CD14-positive monocyte (primary cell): ENCODE data around the gene NACC1. TPM values are rescaled to one million over a fixed set of nuclear protein-coding genes. Genes with fewer than 3 reads are reported as not detected.

Experiments
- DNase-seq, 3 donors: peaks; one replicate each; pipeline ENCODE4 v3.0.0-alpha.2; 2011 to 2022
- H2AFZ ChIP-seq: 2 replicates; pipeline ENCODE4 v1.6.0; 2012; ENCODE audit warnings: mild to moderate bottlenecking, low read depth, low read length, inconsistent platforms; ENCODE audit not compliant: insufficient read depth, poor library complexity, severe bottlenecking
- H3K27ac ChIP-seq, 2 donors: 1 replicate in 1 of 2; 2 replicates in 1 of 2; pipeline ENCODE4 v1.5.1; 2012 to 2013; ENCODE audit warnings: low read length in 2 of 2, control low read depth in 1 of 2, inconsistent platforms in 1 of 2, low read depth in 1 of 2, mild to moderate bottlenecking in 1 of 2
- H3K27me3 ChIP-seq, 2 donors: one replicate each; pipeline versions ENCODE4 v1.6.0 to v1.6.1; 2011 to 2013; ENCODE audit warnings: low read length in 2 of 2; ENCODE audit not compliant: control insufficient read depth in 2 of 2, insufficient read depth in 2 of 2
- H3K36me3 ChIP-seq, 2 donors: replicated peaks in 1 of 2; 1 replicate in 1 of 2; 2 replicates in 1 of 2; pipeline versions ENCODE4 v1.5.1 to v1.6.1; 2012 to 2013; ENCODE audit warnings: low read length in 2 of 2, control low read depth in 1 of 2, inconsistent platforms in 1 of 2, mild to moderate bottlenecking in 1 of 2; ENCODE audit not compliant: insufficient read depth in 2 of 2, control insufficient read depth in 1 of 2
- H3K4me1 ChIP-seq, 2 donors: 1 replicate in 1 of 2; 2 replicates in 1 of 2; pipeline versions ENCODE4 v1.5.1 to v1.6.1; 2012 to 2013; ENCODE audit warnings: low read length in 2 of 2, control low read depth in 1 of 2, inconsistent platforms in 1 of 2, mild to moderate bottlenecking in 1 of 2, moderate library complexity in 1 of 2; ENCODE audit not compliant: insufficient read depth in 2 of 2, control insufficient read depth in 1 of 2
- H3K4me2 ChIP-seq: replicated peaks from 2 replicates; pipeline ENCODE3; 2012; ENCODE audit warnings: low read length, moderate library complexity, mild to moderate bottlenecking; ENCODE audit not compliant: poor library complexity, severe bottlenecking; ENCODE audit errors: extremely low read depth
- H3K4me3 ChIP-seq, 3 experiments: fragments of 200-600 bp in 1 of 3; sonication (generic) in 1 of 3; replicated peaks in 1 of 3; 1 replicate in 2 of 3; 2 replicates in 1 of 3; pipeline ENCODE4 v1.5.1; 2011 to 2013; ENCODE audit warnings: low read length in 3 of 3, mild to moderate bottlenecking in 3 of 3, control low read depth in 2 of 3, low read depth in 2 of 3, inconsistent platforms in 1 of 3, moderate library complexity in 1 of 3
- H3K79me2 ChIP-seq: 2 replicates; pipeline ENCODE4 v1.6.0; 2012; ENCODE audit warnings: mild to moderate bottlenecking, control low read depth, inconsistent platforms, low read length, moderate library complexity; ENCODE audit not compliant: insufficient read depth
- H3K9ac ChIP-seq: 2 replicates; pipeline ENCODE4 v1.6.0; 2017; ENCODE audit warnings: low read length, mild to moderate bottlenecking; ENCODE audit not compliant: insufficient read depth, poor library complexity, severe bottlenecking
- H3K9me3 ChIP-seq, 2 donors: replicated peaks in 1 of 2; 1 replicate in 1 of 2; 2 replicates in 1 of 2; pipeline versions ENCODE4 v1.5.1 to v1.6.1; 2012 to 2013; ENCODE audit warnings: low read length in 2 of 2, control low read depth in 1 of 2; ENCODE audit not compliant: control insufficient read depth in 1 of 2, insufficient read depth in 1 of 2
- H4K20me1 ChIP-seq: 2 replicates; pipeline ENCODE4 v1.6.0; 2012; ENCODE audit warnings: mild to moderate bottlenecking, low read length, control low read depth, moderate library complexity; ENCODE audit not compliant: insufficient read depth
- H3K27ac Mint-ChIP-seq, 7 donors: one replicate each; pipeline ENCODE4 v1.8.0; 2020; ENCODE audit warnings: mild to moderate bottlenecking in 7 of 7, mixed read lengths in 7 of 7, moderate library complexity in 6 of 7, inconsistent platforms in 2 of 7
- H3K27me3 Mint-ChIP-seq, 3 donors: one replicate each; pipeline ENCODE4 v1.8.0; 2021 to 2022; ENCODE audit warnings: low read depth in 3 of 3, mild to moderate bottlenecking in 3 of 3, mixed read lengths in 3 of 3, moderate library complexity in 3 of 3, inconsistent platforms in 1 of 3
- H3K36me3 Mint-ChIP-seq, 2 donors: one replicate each; pipeline ENCODE4 v1.8.0; 2020; ENCODE audit warnings: mixed read lengths in 2 of 2, inconsistent platforms in 1 of 2, mild to moderate bottlenecking in 1 of 2
- H3K4me1 Mint-ChIP-seq: one replicate; pipeline ENCODE4 v1.8.0; 2020; ENCODE audit warnings: mild to moderate bottlenecking, mixed read lengths
- H3K4me3 Mint-ChIP-seq, 2 donors: one replicate each; pipeline ENCODE4 v1.8.0; 2020; ENCODE audit warnings: mild to moderate bottlenecking in 2 of 2, mixed read lengths in 2 of 2, moderate library complexity in 1 of 2
- H3K9me3 Mint-ChIP-seq, 7 donors: one replicate each; pipeline ENCODE4 v1.8.0; 2020 to 2022; ENCODE audit warnings: mixed read lengths in 7 of 7, mild to moderate bottlenecking in 6 of 7, moderate library complexity in 6 of 7, inconsistent platforms in 2 of 7
- CTCF ChIP-seq: fragments of 200-600 bp; IDR thresholded peaks from one replicate; pipeline ENCODE4 v1.8.0; 2022; ENCODE audit warnings: antibody characterized with exemption, mild to moderate bottlenecking
- WGBS: methylation state at CpG from one replicate; pipeline ENCODE4 v1.1.5; 2013; ENCODE audit warnings: missing lambda C conversion rate; ENCODE audit not compliant: insufficient coverage; 5-methylcytosine and 5-hydroxymethylcytosine counted together
- intact Hi-C, 2 donors: fragments of 100-400 bp; cut with micrococcal nuclease; formaldehyde crosslinking; loops; one replicate each; pipeline versions ENCODE4 v1.15.0 to v1.15.1; 2023
- polyA plus RNA-seq, 3 donors: library from polyadenylated mRNA; depleted of rRNA in 1 of 3; unstranded in 2 of 3; stranded (reverse) in 1 of 3; fragments of 300-500 nt in 2 of 3; fragments of >200 nt in 1 of 3; fragmentation: Illumina TruSeq in 2 of 3; gene quantifications; 1 replicate in 2 of 3; 2 replicates in 1 of 3; pipeline ENCODE4 v1.2.3, GENCODE V29; 2012 to 2021

The NACC1 gene
- polyA plus RNA-seq, 3 donors: 1.1 to 20.1 (median 2.2) TPM

GRCh38 chr19:13154241-13154778 lies 36.2 kb downstream of the NACC1 start:
- Histone ChIP-seq H3K4me3 (peak overlapping the region; percentile 90 to 100 (median 99)), H3K27me3 (no peaks in the 10 kb centered on the region), H3K36me3 (peaks cover 0 to 12% of the 10 kb centered on the region in 2 donors), H4K20me1 (peaks cover 44% of the 10 kb centered on the region), H3K27ac (peak overlapping the region; percentile 95 to 96), H3K4me1 (peaks cover 29 to 42% of the 10 kb centered on the region in 2 donors), H3K79me2 (peaks cover 56% of the 10 kb centered on the region), H3K9ac (peak overlapping the region; percentile 99), H3K9me3 (no peaks in the 10 kb centered on the region), H2AFZ (no peak overlapping the region), H3K4me2 (peak overlapping the region; percentile 86)
- WGBS: 0% methylated on average over 3 of the region's 21 CpGs
- Mint-ChIP-seq H3K4me3 (peak overlapping the region; percentile 98 to 99), H3K27me3 (peaks cover 0 to 13% (median 2%) of the 10 kb centered on the region in 3 donors), H3K4me1 (peaks cover 33% of the 10 kb centered on the region), H3K36me3 (peaks cover 6 to 21% of the 10 kb centered on the region in 2 donors), H3K9me3 (peaks cover 0 to 9% (median 2%) of the 10 kb centered on the region in 7 donors), H3K27ac (peak overlapping the region; percentile 95 to 99 (median 98))
- peak; percentile 84 to 89 (median 89) for DNase-seq
- intact Hi-C loops: loop anchor here (2.0 to 10.0 kb wide), 6 partner anchors 14 to 690 kb away; partner anchors contain the start of genes LYL1 (in 2 of the 2), JUNB (in 1 of the 2), NACC1 (in 1 of the 2) and RAD23A (in 1 of the 2)
- no peak for TF ChIP-seq CTCF

- Histone ChIP-seq H3K36me3 (peaks cover 0 to 12% of the 10 kb centered on the region in 2 donors), H4K20me1 (peaks cover 44% of the 10 kb centered on the region), H3K27ac (peak overlapping the region; percentile 95 to 96), H3K9ac (peak overlapping the region; percentile 99), H3K4me1 (peaks cover 26 to 38% of the 10 kb centered on the region in 2 donors), H2AFZ (no peak overlapping the region), H3K4me3 (peak overlapping the region; percentile 90 to 100 (median 99)), H3K79me2 (peaks cover 49% of the 10 kb centered on the region), H3K9me3 (no peaks in the 10 kb centered on the region), H3K4me2 (peak overlapping the region; percentile 86), H3K27me3 (no peaks in the 10 kb centered on the region)
- peaks cover 31% of the 10 kb centered on the region for H3K4me1 Mint-ChIP-seq
- peaks cover 6 to 21% of the 10 kb centered on the region in 2 donors for H3K36me3 Mint-ChIP-seq
- intact Hi-C loops: loop anchor here (2.0 to 10.0 kb wide), 6 partner anchors 14 to 690 kb away; partner anchors contain the start of genes LYL1 (in 2 of the 2), JUNB (in 1 of the 2), NACC1 (in 1 of the 2) and RAD23A (in 1 of the 2)
- peak; percentile 52 to 86 (median 67) for DNase-seq
- peak overlapping the region; percentile 98 to 99 for H3K4me3 Mint-ChIP-seq
- peak overlapping the region; percentile 95 to 99 (median 98) for H3K27ac Mint-ChIP-seq
- TF ChIP-seq CTCF: peak; percentile 24
- under 1% methylated on average over 22 of the region's 24 CpGs for WGBS
- peaks cover 0 to 9% (median 2%) of the 10 kb centered on the region in 7 donors for H3K9me3 Mint-ChIP-seq
- peaks cover 0 to 13% (median 0%) of the 10 kb centered on the region in 3 donors for H3K27me3 Mint-ChIP-seq
Measured at GRCh38 chr19:13154911-13155471, 36.9 kb downstream of the NACC1 start.
